ENCODE results near the gene BHMT. TPM values are rescaled to one million over a fixed set of nuclear protein-coding genes. Genes with fewer than 3 reads are reported as not detected.
A peak's percentile ranks its signal among the peaks of the same experiment; 100 is the strongest.

The BHMT gene, protein sequence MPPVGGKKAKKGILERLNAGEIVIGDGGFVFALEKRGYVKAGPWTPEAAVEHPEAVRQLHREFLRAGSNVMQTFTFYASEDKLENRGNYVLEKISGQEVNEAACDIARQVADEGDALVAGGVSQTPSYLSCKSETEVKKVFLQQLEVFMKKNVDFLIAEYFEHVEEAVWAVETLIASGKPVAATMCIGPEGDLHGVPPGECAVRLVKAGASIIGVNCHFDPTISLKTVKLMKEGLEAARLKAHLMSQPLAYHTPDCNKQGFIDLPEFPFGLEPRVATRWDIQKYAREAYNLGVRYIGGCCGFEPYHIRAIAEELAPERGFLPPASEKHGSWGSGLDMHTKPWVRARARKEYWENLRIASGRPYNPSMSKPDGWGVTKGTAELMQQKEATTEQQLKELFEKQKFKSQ
- total RNA-seq, result 1 to 10 TPM in 1 of 2 donors, under 1 TPM in 1; 0.81 to 1.3 TPM
- not detected for polyA plus RNA-seq (2013, experiment 1 of 2)
- polyA plus RNA-seq (2013, experiment 2 of 2), result not detected
- long read RNA-seq, experiment 1, partial matches to known transcripts, result 0 of 1 reads
- long read RNA-seq, experiment 1, other reads (novel, unspliced or antisense), result 0 of 1 reads
- long read RNA-seq, experiment 2, partial matches to known transcripts, result 0 of 2 reads
- long read RNA-seq, experiment 2, other reads (novel, unspliced or antisense), result 1 of 2 reads
- long read RNA-seq, experiment 3, partial matches to known transcripts, result 0 of 4 reads
- long read RNA-seq, experiment 3, other reads (novel, unspliced or antisense), result 0 of 4 reads
- long read RNA-seq, experiment 4, partial matches to known transcripts, result 1 of 1 reads
- long read RNA-seq, experiment 4, other reads (novel, unspliced or antisense), result 0 of 1 reads

DNA sequence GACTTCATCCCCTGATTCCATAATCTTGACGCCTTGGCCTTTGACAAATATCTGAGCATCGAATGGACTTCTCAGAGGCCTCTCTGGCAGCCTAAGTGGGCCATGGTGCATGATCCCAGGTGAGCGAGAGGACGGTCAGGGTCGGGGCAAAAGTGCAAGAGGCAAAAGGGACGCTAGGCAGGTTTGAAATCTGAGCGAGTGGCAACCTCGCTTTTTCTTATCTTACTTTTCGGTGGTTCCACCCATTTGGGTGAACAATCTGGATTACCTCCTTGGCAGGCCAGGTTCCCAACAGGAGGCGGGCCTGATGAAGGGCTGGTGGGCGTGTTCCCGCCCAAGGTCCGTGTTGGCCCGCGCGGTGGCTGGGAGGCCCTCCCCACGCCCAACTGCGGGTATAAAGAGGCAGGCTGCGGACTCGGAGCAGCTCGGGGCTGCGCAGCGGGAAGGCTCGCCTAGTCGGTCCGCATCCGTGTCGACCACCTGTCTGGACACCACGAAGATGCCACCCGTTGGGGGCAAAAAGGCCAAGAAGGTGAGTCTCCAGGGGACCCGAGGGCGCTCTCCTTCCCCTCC is at the start of gene BHMT:
Gene BHMT (plus strand): TSS at position 423 of the 573 bp plus-strand sequence. CDS start 77 bp downstream, at position 500.
- H3K4me3 ChIP-seq (ENCODE audit: low read length), result peak within 1 kb of the TSS; percentile 58
- WGBS, 2 experiments (ENCODE audit: insufficient coverage in 1 of 2, insufficient read length in 1 of 2), result 26 to 66% methylated on average over 8 to 32 of the region's 32 CpGs
- TF ChIP-seq, protein P1, sequence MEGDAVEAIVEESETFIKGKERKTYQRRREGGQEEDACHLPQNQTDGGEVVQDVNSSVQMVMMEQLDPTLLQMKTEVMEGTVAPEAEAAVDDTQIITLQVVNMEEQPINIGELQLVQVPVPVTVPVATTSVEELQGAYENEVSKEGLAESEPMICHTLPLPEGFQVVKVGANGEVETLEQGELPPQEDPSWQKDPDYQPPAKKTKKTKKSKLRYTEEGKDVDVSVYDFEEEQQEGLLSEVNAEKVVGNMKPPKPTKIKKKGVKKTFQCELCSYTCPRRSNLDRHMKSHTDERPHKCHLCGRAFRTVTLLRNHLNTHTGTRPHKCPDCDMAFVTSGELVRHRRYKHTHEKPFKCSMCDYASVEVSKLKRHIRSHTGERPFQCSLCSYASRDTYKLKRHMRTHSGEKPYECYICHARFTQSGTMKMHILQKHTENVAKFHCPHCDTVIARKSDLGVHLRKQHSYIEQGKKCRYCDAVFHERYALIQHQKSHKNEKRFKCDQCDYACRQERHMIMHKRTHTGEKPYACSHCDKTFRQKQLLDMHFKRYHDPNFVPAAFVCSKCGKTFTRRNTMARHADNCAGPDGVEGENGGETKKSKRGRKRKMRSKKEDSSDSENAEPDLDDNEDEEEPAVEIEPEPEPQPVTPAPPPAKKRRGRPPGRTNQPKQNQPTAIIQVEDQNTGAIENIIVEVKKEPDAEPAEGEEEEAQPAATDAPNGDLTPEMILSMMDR (conservative IDR thresholded peaks at IDR 0.05), result no peak
- peaks cover 67% of the 10 kb centered on the region for H3K27me3 ChIP-seq (ENCODE audit: control insufficient read depth, insufficient read depth, low read length, poor library complexity, severe bottlenecking)
- H3K4me1 ChIP-seq (ENCODE audit: control insufficient read depth, insufficient read depth, low read length), result no peaks in the 10 kb centered on the region
- no peaks in the 10 kb centered on the region for H3K9me3 ChIP-seq (ENCODE audit: control insufficient read depth, low read length)
- Mint-ChIP-seq H3K4me1 (peaks cover 21% of the 10 kb centered on the region), H3K9me3 (no peaks in the 10 kb centered on the region), H3K4me3 (peak within 1 kb of the TSS; percentile 53), H3K27ac (no peak within 1 kb of the TSS), H3K27me3 (ENCODE audit: insufficient read depth) (peaks cover 58% of the 10 kb centered on the region), H3K36me3 (ENCODE audit: low read depth) (no peaks in the 10 kb centered on the region)
- H3K27ac ChIP-seq (ENCODE audit: low read depth, low read length), result no peak within 1 kb of the TSS
- DNase-seq, result peak; percentile 75
- no peaks in the 10 kb centered on the region for H3K36me3 ChIP-seq (ENCODE audit: control insufficient read depth, insufficient read depth, low read length)
- no peak within 1 kb of the TSS for H3K9ac ChIP-seq (ENCODE audit: extremely low read depth, low read length, poor library complexity, severe bottlenecking)

DNA sequence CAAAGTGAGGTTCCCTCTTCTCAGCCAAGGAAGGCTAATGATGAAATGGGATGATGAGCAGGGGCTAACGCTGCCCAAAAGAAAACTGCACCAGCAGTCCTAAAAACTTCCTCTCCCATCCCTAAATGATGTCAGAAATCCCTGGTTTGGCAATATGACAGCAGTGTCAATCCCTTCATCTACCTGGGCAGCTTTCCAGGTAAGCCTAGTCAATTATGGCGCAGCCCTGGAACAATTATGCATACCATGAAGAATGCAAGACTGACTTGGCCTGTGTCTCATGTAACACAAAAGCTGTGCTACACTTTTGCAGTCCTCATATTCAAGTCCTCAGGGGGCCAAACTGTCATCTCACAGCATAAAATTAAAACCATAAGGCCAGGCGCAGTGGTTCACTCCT is 49.2 kb upstream of the BHMT start:
- Mint-ChIP-seq H3K27ac (no peak overlapping the region), H3K27me3 (ENCODE audit: insufficient read depth) (peaks cover 3% of the 10 kb centered on the region), H3K4me3 (no peak overlapping the region), H3K9me3 (no peaks in the 10 kb centered on the region), H3K4me1 (peaks cover 12% of the 10 kb centered on the region), H3K36me3 (ENCODE audit: low read depth) (no peaks in the 10 kb centered on the region)
- H3K4me1 ChIP-seq (ENCODE audit: control insufficient read depth, insufficient read depth, low read length), result peaks cover 7% of the 10 kb centered on the region
- 99 to 100% methylated on average over 1 to 3 of the region's 3 CpGs for WGBS, 2 experiments (ENCODE audit: insufficient coverage in 1 of 2, insufficient read length in 1 of 2)
- no peaks in the 10 kb centered on the region for H3K9me3 ChIP-seq (ENCODE audit: control insufficient read depth, low read length)
- no peak for DNase-seq
- no peaks in the 10 kb centered on the region for H3K36me3 ChIP-seq (ENCODE audit: control insufficient read depth, insufficient read depth, low read length)
- no peak overlapping the region for H3K27ac ChIP-seq (ENCODE audit: low read depth, low read length)
- H3K9ac ChIP-seq (ENCODE audit: extremely low read depth, low read length, poor library complexity, severe bottlenecking), result no peak overlapping the region
- H3K4me3 ChIP-seq (ENCODE audit: low read length), result no peak overlapping the region
- no peaks in the 10 kb centered on the region for H3K27me3 ChIP-seq (ENCODE audit: control insufficient read depth, insufficient read depth, low read length, poor library complexity, severe bottlenecking)
- TF ChIP-seq, protein P1 (conservative IDR thresholded peaks at IDR 0.05), result no peak
